Renal pelvis (tissue), 4 donors: ENCODE measurements around the gene SNX24. TPM values are rescaled to one million over a fixed set of nuclear protein-coding genes. Genes with fewer than 3 reads are reported as not detected.
A peak's percentile ranks its signal among the peaks of the same experiment; 100 is the strongest.

Source experiments
- DNase-seq: peaks from one replicate; pipeline ENCODE4 v3.0.0-alpha.2; 2013
- polyA plus RNA-seq, 3 donors: library from polyadenylated mRNA; unstranded; fragments of 120-200 nt; gene quantifications; one replicate each; pipeline ENCODE4 v1.2.1, GENCODE V29; 2013; ENCODE audit not compliant: insufficient read length in 3 of 3

The SNX24 gene
- polyA plus RNA-seq, 3 donors = 19.9 to 27.6 (median 26.1) TPM

- no peak for DNase-seq
Observed at GRCh38 chr5:122863721-122864120, 18.3 kb downstream of the SNX24 start.

- DNase-seq = no peak
Observed at GRCh38 chr5:122864400-122864799, 19.0 kb downstream of the SNX24 start.

DNA sequence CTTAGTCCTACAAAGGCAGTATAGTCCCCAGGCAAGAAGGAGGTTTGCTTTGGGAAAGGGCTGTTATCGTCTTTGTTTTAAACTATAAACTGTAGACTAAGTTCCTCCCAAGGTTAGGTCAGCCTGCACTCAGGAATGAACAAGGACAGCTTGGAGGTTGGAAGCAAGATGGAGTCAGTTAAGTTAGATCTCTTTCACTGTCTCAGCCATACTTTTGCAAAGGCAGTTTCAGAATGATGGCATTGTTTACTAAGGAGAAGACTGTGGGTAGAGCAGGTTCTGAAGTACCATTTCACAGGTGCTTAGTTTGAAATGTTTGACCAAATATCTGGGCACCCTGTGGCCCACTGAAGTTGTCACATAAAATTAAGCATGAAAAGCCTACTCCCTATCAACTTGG lies 19.4 kb downstream of the SNX24 start:
- no peak for DNase-seq

GRCh38 chr5:122870219-122870856 lies 24.9 kb downstream of the SNX24 start:
- no peak for DNase-seq

DNA sequence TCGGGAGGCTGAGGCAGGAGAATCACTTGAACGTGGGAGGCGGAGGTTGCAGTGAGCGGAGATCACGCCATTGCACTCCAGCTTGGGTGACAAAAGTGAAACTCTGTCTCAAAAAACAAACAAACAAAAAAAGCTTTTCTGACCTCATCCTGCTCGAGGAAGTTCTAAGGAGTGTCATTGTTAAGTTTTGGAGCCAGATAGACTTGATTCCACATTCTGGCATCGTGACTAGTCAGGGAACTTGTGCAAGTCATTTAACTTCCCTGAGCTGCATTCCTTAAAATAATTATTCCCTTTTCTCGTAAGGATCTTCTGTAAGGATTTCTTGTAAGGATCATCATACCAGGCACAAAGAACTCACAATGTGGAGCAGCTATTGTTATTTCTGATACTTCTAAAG lies 26.2 kb downstream of the SNX24 start:
- no peak for DNase-seq

GRCh38 chr5:122874179-122874875 lies 28.9 kb downstream of the SNX24 start:
- DNase-seq = peak; percentile 4

DNA sequence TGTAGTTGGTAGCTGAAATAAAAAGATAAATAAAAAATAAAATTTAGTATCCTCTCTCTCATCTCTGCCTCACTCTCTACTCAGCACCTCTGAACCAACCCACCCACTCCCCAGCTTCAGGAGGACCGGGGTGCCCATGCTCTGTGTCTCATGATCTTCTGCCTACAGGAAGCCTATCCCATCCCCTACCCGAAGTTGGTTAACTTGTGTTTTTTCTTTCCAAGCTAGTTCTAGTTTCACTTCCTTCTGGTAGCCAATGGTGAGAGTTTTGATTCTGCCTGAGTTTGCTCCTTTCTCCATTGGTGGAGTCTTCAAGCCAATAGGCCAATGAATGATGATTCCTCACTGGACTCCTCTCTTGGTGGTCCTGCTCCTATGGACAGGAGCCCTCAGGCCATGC lies 32.1 kb downstream of the SNX24 start:
- DNase-seq = no peak

DNA sequence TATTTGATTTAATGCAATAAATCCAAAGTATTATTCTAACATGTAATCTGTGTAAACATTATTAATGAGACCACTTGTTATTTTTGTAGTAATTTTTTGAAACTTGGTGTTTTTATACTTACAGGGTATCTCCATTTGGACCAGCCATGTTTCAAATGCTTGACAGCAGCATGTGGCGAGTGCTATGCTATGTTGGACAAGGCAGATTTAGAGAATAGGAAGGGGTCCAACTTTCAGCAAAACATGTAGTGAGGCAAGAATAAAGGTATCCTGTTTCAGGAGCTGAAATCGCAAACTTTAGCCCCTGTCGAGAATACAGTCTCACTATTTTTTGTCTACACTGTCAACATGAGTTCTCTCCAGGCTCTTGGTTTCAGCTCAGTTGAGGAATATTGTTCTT lies 33.7 kb downstream of the SNX24 start:
- DNase-seq = no peak

DNA sequence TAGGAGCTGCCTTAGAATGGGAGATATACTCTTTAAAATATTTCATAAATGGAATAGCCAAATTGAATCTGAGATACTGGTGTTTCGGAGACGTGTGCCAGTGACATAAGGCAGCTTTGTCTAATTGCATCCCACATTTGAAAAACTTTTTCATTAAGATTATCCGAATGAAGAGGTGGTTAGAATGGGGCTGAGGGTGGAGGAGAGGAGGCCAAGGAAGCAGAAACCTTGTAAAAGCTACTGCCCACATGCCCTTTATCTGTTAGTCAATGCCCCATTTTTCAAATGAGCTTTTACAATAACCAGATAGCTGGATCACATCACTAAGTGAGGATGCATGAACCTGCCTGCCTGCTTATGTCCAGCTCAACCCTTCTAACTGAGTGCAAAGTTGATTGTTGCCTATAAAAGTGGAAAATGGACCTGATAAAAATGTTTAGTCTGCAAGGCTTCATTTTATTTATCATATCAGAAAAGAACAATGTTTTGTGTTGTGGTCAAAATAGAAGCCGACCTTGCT lies 34.8 kb downstream of the SNX24 start:
- DNase-seq = no peak

GRCh38 chr5:122880749-122881148 lies 35.3 kb downstream of the SNX24 start:
- DNase-seq = no peak

- no peak for DNase-seq
Observed at GRCh38 chr5:122882831-122883230, 37.4 kb downstream of the SNX24 start.

DNA sequence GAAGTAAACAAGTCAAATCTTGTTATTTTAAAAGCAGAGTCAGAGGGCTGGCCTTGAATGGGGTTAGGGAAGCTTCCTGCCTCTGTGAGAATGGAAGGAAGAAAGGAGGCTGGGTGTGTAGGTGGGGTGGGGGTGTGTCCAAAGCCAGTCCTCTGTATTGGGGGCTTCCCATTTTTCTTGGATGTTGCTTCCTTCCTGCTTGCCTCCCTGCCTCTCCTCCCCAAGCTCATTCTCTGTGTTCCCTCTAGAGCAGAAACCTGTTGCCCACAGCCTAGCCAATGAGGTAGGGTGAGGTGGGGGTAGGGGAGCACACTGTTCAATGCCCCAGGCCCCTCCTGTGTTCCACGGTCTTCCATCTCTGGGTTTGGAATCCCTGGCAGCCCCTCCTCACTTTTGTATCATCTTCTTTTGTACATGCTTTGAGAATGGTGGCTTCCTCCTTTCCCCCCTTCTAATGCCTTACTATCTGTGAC lies 39.7 kb downstream of the SNX24 start:
- DNase-seq = no peak

DNA sequence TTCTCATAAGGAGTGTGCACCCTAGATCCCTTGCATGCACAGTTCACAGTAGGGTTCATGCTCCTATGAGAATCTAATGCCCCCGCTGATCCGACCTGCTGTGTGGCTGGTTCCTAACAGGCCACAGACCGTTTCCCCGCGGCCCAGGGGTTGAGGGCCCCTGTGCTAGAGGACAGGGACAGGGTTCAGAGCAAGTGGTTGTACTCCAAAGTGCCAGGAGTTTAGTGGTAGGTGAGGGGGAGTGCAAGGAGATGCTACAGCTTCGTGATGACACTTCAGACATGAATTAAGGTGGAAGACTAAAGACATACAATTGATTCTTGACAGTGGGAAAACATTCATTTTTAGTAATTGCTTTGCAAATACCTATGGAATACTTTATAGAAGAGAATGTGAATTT lies 40.5 kb downstream of the SNX24 start:
- DNase-seq = no peak

GRCh38 chr5:122895141-122895540 lies 49.7 kb downstream of the SNX24 start:
- DNase-seq = no peak

DNA sequence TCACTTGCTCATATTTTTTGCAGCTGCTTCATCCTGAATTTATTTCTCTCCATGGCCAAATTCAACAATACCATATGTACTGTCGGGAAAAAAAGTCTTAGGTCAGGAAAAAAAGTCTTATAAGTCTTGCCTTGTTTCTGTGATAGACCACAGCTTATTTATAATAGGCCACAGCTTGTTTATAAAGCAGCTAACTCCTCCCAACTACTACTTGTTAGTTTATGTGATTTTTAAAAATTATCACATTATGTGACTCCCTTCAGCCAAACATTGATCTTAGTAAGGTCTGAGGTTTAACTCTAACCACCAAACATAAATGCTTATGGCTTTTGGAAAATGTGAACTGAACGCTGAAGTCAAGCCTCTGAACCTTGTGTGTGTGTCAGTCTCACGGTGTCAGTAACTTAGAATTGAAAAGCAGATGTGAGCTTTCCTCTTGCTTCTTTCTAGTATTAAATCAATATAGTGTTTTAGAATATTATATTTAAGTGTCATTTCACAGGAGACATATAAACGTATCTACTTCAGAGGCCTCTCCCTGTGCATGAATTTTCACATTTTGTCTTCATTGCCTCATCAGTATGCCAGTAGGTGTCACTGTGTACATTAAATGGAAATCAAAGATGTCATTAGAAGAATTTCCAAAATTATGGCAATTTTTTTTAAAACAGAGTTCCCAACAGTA lies 51.3 kb downstream of the SNX24 start:
- peak; percentile 15 for DNase-seq

DNA sequence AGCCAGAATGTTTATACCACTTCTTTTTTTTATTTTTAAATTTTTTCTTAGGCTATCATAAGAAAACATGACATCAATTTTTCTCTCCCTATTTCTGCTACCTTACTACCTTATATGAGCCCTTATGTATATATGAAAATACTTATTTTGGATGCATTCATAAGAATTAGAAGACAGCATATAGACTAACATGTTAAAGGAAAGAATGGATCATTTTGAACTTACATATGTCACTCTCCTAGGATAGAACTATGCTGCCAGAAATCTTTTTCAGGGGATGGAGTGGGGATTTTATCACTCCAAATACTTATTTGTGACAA lies 51.8 kb downstream of the SNX24 start:
- DNase-seq = no peak

DNA sequence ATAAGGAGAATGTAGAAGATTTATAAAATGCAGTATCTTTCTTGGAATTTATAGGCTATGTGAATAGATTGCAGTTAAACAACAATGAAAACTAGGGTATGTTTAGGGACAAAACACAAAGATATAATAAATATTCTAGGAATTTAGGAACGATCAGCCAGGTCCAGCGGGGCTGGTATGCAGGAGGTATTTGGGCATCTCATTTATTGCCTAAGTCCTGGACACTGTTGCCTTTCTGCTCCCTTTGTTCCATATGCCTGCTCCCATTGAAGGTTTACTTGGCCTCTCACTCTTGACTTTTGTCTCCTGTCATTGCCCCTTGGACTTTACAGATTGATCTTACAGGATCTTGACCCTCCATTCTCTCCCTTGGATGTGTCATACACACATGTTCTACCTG lies 55.9 kb downstream of the SNX24 start:
- no peak for DNase-seq

- DNase-seq = no peak
Observed at GRCh38 chr5:122902263-122902662, 56.9 kb downstream of the SNX24 start.

DNA sequence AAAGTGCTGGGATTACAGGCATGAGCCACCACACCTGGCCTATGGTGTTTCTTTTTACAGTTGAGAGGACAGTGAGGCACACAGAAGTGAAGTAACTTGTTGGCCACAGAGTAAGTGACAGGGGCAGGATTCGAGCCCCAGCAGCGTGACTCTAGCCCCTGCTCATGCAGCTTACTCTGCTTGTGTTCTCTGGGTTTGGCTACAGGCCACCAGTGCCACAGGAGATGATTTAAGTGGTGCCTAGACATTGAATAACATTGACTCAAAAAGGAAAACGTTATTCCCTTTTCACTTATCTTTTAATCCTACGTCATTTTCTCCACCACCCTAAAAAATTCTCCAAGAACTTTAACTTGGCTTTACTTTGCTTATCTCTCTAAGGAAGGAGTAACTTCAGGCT lies 61.4 kb downstream of the SNX24 start:
- DNase-seq = no peak

DNA sequence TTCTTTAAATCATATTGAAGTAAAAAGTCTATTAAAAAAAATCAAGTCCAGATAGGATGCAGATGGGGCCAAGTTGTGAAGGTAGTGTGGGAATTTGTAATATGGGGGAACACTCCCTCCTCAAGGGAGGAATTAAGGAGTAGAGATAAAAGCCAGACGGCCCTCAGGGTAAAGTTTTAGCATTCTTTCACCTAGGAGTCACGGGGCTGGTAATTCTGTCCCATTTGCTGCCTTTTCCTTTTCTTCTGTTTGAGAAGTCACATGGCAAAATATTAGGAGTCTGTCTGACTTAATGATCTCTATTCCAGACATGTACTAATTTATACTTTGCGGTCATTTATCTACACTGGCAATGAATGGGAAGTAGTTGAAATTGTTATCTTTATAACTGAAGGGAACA lies 61.9 kb downstream of the SNX24 start:
- DNase-seq = no peak

- no peak for DNase-seq
Observed at GRCh38 chr5:122908108-122908507, 62.7 kb downstream of the SNX24 start.

DNA sequence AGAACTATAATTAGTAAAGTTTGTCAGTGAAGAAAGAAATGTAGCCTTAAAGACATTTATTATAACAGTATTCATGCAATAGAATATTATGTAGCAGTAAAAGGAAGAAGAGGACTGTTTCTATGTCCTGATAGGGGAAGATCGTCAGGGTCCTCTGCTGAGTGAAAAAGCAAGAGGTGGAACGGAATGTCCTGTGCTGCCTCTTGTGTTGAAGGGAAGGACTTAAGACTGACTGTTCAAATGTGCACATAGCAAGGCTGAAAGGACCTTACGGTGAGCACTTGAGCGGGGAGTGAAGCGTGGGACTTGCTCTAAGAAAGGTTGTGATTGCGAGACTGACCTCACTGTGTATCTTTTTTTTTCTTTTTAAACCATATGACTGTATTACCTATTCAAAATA lies 63.2 kb downstream of the SNX24 start:
- DNase-seq = no peak

GRCh38 chr5:122909470-122910100 lies 64.2 kb downstream of the SNX24 start:
- DNase-seq = no peak
